Osteoblast (primary cell): ENCODE results near the gene CIT. TPM values are rescaled to one million over a fixed set of nuclear protein-coding genes. Genes with fewer than 3 reads are reported as not detected.
"Not testable (repeated sequence)": the region's sequence is repeated elsewhere in the genome, so short reads cannot be mapped to it uniquely, and the experiment has no call there.

ENCODE experiments used
- DNase-seq: peaks from one replicate; pipeline ENCODE4 v3.0.0; 2011; ENCODE audit warnings: low spot score, mixed read lengths; ENCODE audit not compliant: insufficient read length; ENCODE audit errors: missing footprints
- H2AFZ ChIP-seq: 2 replicates; pipeline ENCODE4 v1.6.0; 2011; ENCODE audit warnings: mild to moderate bottlenecking, low read length
- H3K27ac ChIP-seq: 2 replicates; pipeline ENCODE4 v1.5.1; 2011; ENCODE audit warnings: mild to moderate bottlenecking, low read depth, low read length, moderate library complexity
- H3K27me3 ChIP-seq: 2 replicates; pipeline ENCODE4 v1.6.0; 2012; ENCODE audit warnings: mild to moderate bottlenecking, control low read depth, inconsistent platforms, low read length, moderate library complexity; ENCODE audit not compliant: insufficient read depth
- H3K36me3 ChIP-seq: 2 replicates; pipeline ENCODE4 v1.5.1; 2011; ENCODE audit warnings: mild to moderate bottlenecking, low read length, control low read depth, moderate library complexity; ENCODE audit not compliant: insufficient read depth
- H3K4me1 ChIP-seq: 2 replicates; pipeline ENCODE4 v1.5.1; 2011; ENCODE audit warnings: mild to moderate bottlenecking, low read length, control low read depth, moderate library complexity; ENCODE audit not compliant: insufficient read depth
- H3K4me2 ChIP-seq: 2 replicates; pipeline ENCODE4 v1.6.0; 2011; ENCODE audit warnings: mild to moderate bottlenecking, low read length; ENCODE audit not compliant: insufficient read depth
- H3K4me3 ChIP-seq: fragments of 200-600 bp; sonication (generic); 3 replicates; pipeline ENCODE4 v1.5.1; 2012; ENCODE audit warnings: mild to moderate bottlenecking, low read length, inconsistent platforms; ENCODE audit not compliant: insufficient read depth
- H3K79me2 ChIP-seq: 2 replicates; pipeline ENCODE4 v1.6.0; 2012; ENCODE audit warnings: mild to moderate bottlenecking, low read length, control low read depth, inconsistent platforms; ENCODE audit not compliant: insufficient read depth
- H3K9me3 ChIP-seq: 2 replicates; pipeline ENCODE4 v1.5.1; 2011; ENCODE audit warnings: low read depth, low read length, control low read depth
- H4K20me1 ChIP-seq: 2 replicates; pipeline ENCODE4 v1.6.0; 2012; ENCODE audit warnings: mild to moderate bottlenecking, low read length, control low read depth; ENCODE audit not compliant: insufficient read depth
- total RNA-seq: library from RNA; depleted of rRNA; stranded (reverse); fragments of >200 nt; gene quantifications from 2 replicates; pipeline ENCODE4 v1.2.3, GENCODE V29; 2012
- TF ChIP-seq, protein P1 (sequence below): IDR thresholded peaks from 2 replicates; pipeline ENCODE4 v1.5.1; 2011; ENCODE audit warnings: mild to moderate bottlenecking, low read depth, low read length, moderate library complexity; ENCODE audit errors: extremely low read depth

The CIT gene
- total RNA-seq, 1 donor = 10.1 TPM

DNA sequence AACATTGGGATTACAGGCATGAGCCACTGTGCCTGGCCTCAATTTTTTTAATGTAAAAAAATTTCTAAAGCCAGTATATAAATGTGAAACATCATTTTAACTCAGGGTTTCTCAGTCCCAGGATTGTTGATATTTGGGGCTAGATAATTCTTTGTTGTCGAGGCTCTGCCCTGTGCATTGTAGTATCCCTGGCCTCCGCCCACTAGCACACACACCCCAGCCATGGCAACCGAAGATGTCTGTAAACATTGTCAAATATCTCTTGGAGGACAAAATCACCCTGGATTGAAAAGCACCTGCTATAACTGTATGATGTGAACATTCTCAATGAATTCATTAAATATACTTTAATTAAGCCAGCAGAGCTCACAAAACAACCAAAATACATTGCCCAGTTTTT is 8.4 kb upstream of the CIT start:
- no peaks in the 10 kb centered on the region for H3K79me2 ChIP-seq
- H3K27me3 ChIP-seq = no peaks in the 10 kb centered on the region
- no peaks in the 10 kb centered on the region for H3K36me3 ChIP-seq
- TF ChIP-seq, protein P1, sequence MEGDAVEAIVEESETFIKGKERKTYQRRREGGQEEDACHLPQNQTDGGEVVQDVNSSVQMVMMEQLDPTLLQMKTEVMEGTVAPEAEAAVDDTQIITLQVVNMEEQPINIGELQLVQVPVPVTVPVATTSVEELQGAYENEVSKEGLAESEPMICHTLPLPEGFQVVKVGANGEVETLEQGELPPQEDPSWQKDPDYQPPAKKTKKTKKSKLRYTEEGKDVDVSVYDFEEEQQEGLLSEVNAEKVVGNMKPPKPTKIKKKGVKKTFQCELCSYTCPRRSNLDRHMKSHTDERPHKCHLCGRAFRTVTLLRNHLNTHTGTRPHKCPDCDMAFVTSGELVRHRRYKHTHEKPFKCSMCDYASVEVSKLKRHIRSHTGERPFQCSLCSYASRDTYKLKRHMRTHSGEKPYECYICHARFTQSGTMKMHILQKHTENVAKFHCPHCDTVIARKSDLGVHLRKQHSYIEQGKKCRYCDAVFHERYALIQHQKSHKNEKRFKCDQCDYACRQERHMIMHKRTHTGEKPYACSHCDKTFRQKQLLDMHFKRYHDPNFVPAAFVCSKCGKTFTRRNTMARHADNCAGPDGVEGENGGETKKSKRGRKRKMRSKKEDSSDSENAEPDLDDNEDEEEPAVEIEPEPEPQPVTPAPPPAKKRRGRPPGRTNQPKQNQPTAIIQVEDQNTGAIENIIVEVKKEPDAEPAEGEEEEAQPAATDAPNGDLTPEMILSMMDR = no peak
- no peaks in the 10 kb centered on the region for H3K4me1 ChIP-seq
- no peak overlapping the region for H3K4me2 ChIP-seq
- H2AFZ ChIP-seq = no peak overlapping the region
- no peaks in the 10 kb centered on the region for H3K9me3 ChIP-seq
- H3K4me3 ChIP-seq = no peak overlapping the region
- no peak for DNase-seq
- H3K27ac ChIP-seq = no peak overlapping the region
- no peaks in the 10 kb centered on the region for H4K20me1 ChIP-seq

DNA sequence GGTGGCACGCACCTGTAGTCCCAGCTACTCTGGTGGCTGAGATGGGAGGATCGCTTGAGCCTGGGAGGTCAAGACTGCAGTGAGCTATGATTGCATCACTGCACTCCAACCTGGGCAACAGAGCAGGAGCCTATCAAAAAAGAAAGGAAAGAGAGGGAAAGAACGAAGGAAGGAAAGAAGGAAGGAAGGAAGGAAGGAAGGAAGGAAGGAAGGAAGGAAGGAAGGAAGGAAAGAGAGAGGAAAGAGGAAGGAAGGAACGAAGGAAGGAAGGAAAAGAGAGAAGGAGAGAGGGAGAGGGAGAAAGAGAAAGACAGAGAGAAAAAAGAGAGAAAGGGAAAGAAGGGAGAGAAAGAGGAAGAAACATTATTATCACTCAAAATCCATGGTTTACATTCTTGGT is 6.7 kb upstream of the CIT start:
- H3K4me2 ChIP-seq, DNase-seq, H2AFZ ChIP-seq, H3K4me3 ChIP-seq, H3K4me1 ChIP-seq, H4K20me1 ChIP-seq, H3K79me2 ChIP-seq, H3K27me3 ChIP-seq, H3K9me3 ChIP-seq, H3K36me3 ChIP-seq, H3K27ac ChIP-seq: not testable (repeated sequence)

DNA sequence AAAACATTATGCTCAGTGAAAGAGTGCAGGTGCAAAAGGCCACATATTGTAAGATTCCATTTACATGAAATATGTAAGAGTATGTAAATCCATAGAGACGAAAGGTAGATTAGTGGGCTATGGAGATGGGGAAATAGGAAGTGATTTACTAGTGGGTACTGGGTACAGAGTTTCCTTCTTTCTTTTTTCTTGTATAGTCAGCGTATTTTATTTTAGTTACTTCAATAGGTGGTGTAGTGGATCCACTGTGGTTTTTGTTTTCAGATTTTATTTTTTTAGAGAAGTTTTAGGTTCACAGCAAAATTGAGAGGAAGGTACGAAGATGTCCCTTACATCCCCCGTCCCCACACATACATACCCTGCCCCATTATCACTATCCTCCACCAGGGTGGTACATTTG is 6.1 kb upstream of the CIT start:
- no peaks in the 10 kb centered on the region for H3K4me1 ChIP-seq
- no peaks in the 10 kb centered on the region for H3K36me3 ChIP-seq
- no peaks in the 10 kb centered on the region for H3K27me3 ChIP-seq
- H3K9me3 ChIP-seq = no peaks in the 10 kb centered on the region
- H3K4me2 ChIP-seq = no peak overlapping the region
- no peak overlapping the region for H2AFZ ChIP-seq
- H3K27ac ChIP-seq = no peak overlapping the region
- DNase-seq = no peak
- no peak overlapping the region for H3K4me3 ChIP-seq
- TF ChIP-seq, protein P1 = no peak
- no peaks in the 10 kb centered on the region for H4K20me1 ChIP-seq
- no peaks in the 10 kb centered on the region for H3K79me2 ChIP-seq

DNA sequence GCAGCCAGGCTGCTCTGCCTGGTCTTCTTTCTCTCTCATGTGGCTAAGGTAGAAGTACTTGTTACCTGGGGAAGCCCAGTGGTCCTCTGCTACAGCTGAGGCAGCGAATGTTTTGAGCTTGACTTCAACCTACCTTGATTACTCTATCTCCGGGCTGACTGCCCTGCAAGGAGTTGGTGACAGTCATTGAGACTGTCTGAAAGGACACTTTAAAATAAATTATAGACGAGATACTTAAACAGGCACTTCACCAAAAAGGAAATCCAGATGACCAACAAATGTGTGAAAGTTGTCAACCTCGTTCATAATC is 474 bp upstream of the CIT start:
- peak overlapping the region; percentile 94 for H2AFZ ChIP-seq
- DNase-seq = peak; percentile 42
- H3K9me3 ChIP-seq = no peaks in the 10 kb centered on the region
- no peak overlapping the region for H3K27ac ChIP-seq
- peak overlapping the region; percentile 92 for H3K4me2 ChIP-seq
- H3K79me2 ChIP-seq = peaks cover 19% of the 10 kb centered on the region
- peaks cover under 1% of the 10 kb centered on the region for H3K36me3 ChIP-seq
- TF ChIP-seq, protein P1 = no peak
- no peaks in the 10 kb centered on the region for H3K27me3 ChIP-seq
- H4K20me1 ChIP-seq = no peaks in the 10 kb centered on the region
- peaks cover 9% of the 10 kb centered on the region for H3K4me1 ChIP-seq
- peak overlapping the region; percentile 93 for H3K4me3 ChIP-seq

DNA sequence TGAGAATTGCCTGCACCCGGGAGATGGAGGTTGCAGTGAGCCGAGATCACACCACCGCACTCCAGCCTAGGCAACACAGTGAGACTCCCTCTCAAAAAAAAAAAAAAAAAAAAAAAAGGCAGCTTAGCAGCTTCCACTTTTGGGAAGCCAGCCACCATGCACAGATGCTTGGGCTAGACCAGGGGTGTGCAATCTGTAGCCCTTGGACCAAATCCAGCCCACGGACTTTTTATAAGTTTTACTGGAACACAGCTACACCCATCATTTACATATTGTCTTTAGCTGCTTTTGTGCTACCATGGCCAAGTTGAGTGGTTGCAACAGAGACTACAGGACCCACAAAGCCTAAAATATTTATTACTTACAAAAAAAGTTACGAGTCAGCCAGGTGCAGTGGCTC is 6.7 kb downstream of the CIT start:
- peak overlapping the region; percentile 94 for H3K27ac ChIP-seq
- DNase-seq = no peak

More for the DNA sequence above, 6.7 kb downstream of the CIT start:
- no peaks in the 10 kb centered on the region for H4K20me1 ChIP-seq
- peaks cover 26% of the 10 kb centered on the region for H3K36me3 ChIP-seq
- peak overlapping the region; percentile 74 for H2AFZ ChIP-seq
- peaks cover 5% of the 10 kb centered on the region for H3K79me2 ChIP-seq
- TF ChIP-seq, protein P1 = no peak
- H3K27me3 ChIP-seq = no peaks in the 10 kb centered on the region
- no peak overlapping the region for H3K4me3 ChIP-seq
- no peak overlapping the region for H3K4me2 ChIP-seq
- peaks cover 14% of the 10 kb centered on the region for H3K4me1 ChIP-seq
- no peaks in the 10 kb centered on the region for H3K9me3 ChIP-seq
